DMS79 treated with DMSO at 0.1 percent for 48 hours (cell line): Measurements from ENCODE around the gene SKOR1.

Source experiments
- DNase-seq: peaks from one replicate; lab custom pipeline; 2025; lab: John Stamatoyannopoulos, UW

The SKOR1 gene

GRCh38 chr15:67794832-67795574, 30.3 kb upstream of the SKOR1 start:
- no peak for DNase-seq

GRCh38 chr15:67796196-67797127, 28.8 kb upstream of the SKOR1 start:
- DNase-seq: no peak

GRCh38 chr15:67799801-67800205, 25.5 kb upstream of the SKOR1 start:
- DNase-seq: no peak

GRCh38 chr15:67801142-67801541, 24.2 kb upstream of the SKOR1 start:
- no peak for DNase-seq

GRCh38 chr15:67801926-67802914, 23.1 kb upstream of the SKOR1 start:
- DNase-seq: no peak

- DNase-seq: no peak
Measured at GRCh38 chr15:67803299-67803698, 22.0 kb upstream of the SKOR1 start.

- no peak for DNase-seq
Measured at GRCh38 chr15:67803996-67804843, 21.1 kb upstream of the SKOR1 start.

GRCh38 chr15:67805008-67805665, 20.2 kb upstream of the SKOR1 start:
- DNase-seq: no peak

- no peak for DNase-seq
Measured at GRCh38 chr15:67805666-67806516, 19.4 kb upstream of the SKOR1 start.

- no peak for DNase-seq
Measured at GRCh38 chr15:67806536-67806935, 18.8 kb upstream of the SKOR1 start.

- DNase-seq: no peak
Measured at GRCh38 chr15:67807141-67807540, 18.2 kb upstream of the SKOR1 start.

GRCh38 chr15:67807836-67808235, 17.5 kb upstream of the SKOR1 start:
- no peak for DNase-seq

GRCh38 chr15:67808821-67809220, 16.5 kb upstream of the SKOR1 start:
- DNase-seq: no peak

- no peak for DNase-seq
Measured at GRCh38 chr15:67809441-67809840, 15.9 kb upstream of the SKOR1 start.

GRCh38 chr15:67809866-67810265, 15.4 kb upstream of the SKOR1 start:
- no peak for DNase-seq

- no peak for DNase-seq
Measured at GRCh38 chr15:67812241-67812644, 13.1 kb upstream of the SKOR1 start.

GRCh38 chr15:67813104-67813634, 12.1 kb upstream of the SKOR1 start:
- DNase-seq: no peak

- DNase-seq: no peak
Measured at GRCh38 chr15:67815036-67815592, 10.2 kb upstream of the SKOR1 start.

GRCh38 chr15:67816668-67817067, 8.6 kb upstream of the SKOR1 start:
- DNase-seq: no peak
